Activated naive CD8-positive, alpha-beta T cell treated with anti-CD3 and anti-CD28 coated beads for 36 hours (primary cell): Measurements from ENCODE around the gene PTPRU. TPM values are rescaled to one million over a fixed set of nuclear protein-coding genes. Genes with fewer than 3 reads are reported as not detected.
"Not testable (repeated sequence)": the region's sequence is repeated elsewhere in the genome, so short reads cannot be mapped to it uniquely, and the experiment has no call there.

Experiments
- DNase-seq: peaks from one replicate; pipeline ENCODE4 v3.0.0; 2021
- H3K27ac Mint-ChIP-seq: one replicate; pipeline ENCODE4 v1.8.0; 2022; ENCODE audit warnings: mild to moderate bottlenecking, moderate library complexity, mixed read lengths
- H3K27me3 Mint-ChIP-seq: one replicate; pipeline ENCODE4 v1.8.0; 2022; ENCODE audit warnings: mild to moderate bottlenecking, mixed read lengths
- H3K36me3 Mint-ChIP-seq: one replicate; pipeline ENCODE4 v1.8.0; 2021; ENCODE audit warnings: mild to moderate bottlenecking, mixed read lengths
- H3K4me1 Mint-ChIP-seq: one replicate; pipeline ENCODE4 v1.8.0; 2021; ENCODE audit warnings: mixed read lengths
- H3K4me3 Mint-ChIP-seq: one replicate; pipeline ENCODE4 v1.8.0; 2022; ENCODE audit warnings: mild to moderate bottlenecking, moderate library complexity, mixed read lengths
- H3K9me3 Mint-ChIP-seq: one replicate; pipeline ENCODE4 v1.8.0; 2022; ENCODE audit warnings: mixed read lengths
- total RNA-seq, 2 experiments: library from RNA; stranded (reverse); gene quantifications; one replicate each; pipeline ENCODE4 v1.2.3, GENCODE V29; 2021

The PTPRU gene
- total RNA-seq, 2 experiments from 2014 or later: 0.52 to 0.74 TPM

DNA sequence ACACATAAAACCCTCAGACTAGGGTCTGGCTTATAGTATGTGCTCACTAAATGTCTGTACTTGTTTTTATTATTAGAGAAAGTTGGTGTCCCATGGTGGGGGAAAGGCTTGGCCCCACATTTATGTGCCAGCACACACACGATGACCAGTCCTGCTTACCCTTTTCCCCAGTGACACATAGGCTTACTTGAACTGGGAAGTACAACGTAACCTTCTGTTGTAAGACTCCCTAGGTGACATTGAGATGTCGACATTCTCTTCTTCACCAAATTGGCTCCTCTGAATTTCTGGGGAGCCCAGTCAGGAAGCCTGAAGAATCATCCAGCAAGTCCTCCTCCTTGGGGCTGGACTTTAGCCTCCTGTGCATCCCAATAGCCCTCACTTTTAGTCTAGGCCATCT, 3.9 kb upstream of the PTPRU start:
- peaks cover 26% of the 10 kb centered on the region for H3K4me1 Mint-ChIP-seq
- H3K36me3 Mint-ChIP-seq: no peaks in the 10 kb centered on the region
- H3K4me3 Mint-ChIP-seq: no peak overlapping the region
- H3K9me3 Mint-ChIP-seq: no peaks in the 10 kb centered on the region
- DNase-seq: no peak
- no peak overlapping the region for H3K27ac Mint-ChIP-seq
- peaks cover 19% of the 10 kb centered on the region for H3K27me3 Mint-ChIP-seq

- Mint-ChIP-seq H3K27me3 (peaks cover 27% of the 10 kb centered on the region), H3K27ac (no peak overlapping the region), H3K4me3 (no peak overlapping the region), H3K9me3 (no peaks in the 10 kb centered on the region), H3K4me1 (peaks cover 30% of the 10 kb centered on the region), H3K36me3 (no peaks in the 10 kb centered on the region)
- DNase-seq: no peak
Observed at GRCh38 chr1:29233693-29234092, 2.6 kb upstream of the PTPRU start.

- DNase-seq: no peak
Observed at GRCh38 chr1:29234471-29234870, 1.9 kb upstream of the PTPRU start.

GRCh38 chr1:29234881-29235280, 1.4 kb upstream of the PTPRU start:
- not testable (repeated sequence) for H3K9me3 Mint-ChIP-seq, DNase-seq, H3K36me3 Mint-ChIP-seq, H3K4me3 Mint-ChIP-seq, H3K27ac Mint-ChIP-seq
- Mint-ChIP-seq H3K4me1 (peaks cover 23% of the 10 kb centered on the region), H3K27me3 (peaks cover 39% of the 10 kb centered on the region)

More at GRCh38 chr1:29234471-29234870, 1.9 kb upstream of the PTPRU start:
- Mint-ChIP-seq H3K4me3 (no peak overlapping the region), H3K9me3 (no peaks in the 10 kb centered on the region), H3K4me1 (peaks cover 27% of the 10 kb centered on the region), H3K36me3 (no peaks in the 10 kb centered on the region), H3K27me3 (peaks cover 35% of the 10 kb centered on the region), H3K27ac (no peak overlapping the region)

DNA sequence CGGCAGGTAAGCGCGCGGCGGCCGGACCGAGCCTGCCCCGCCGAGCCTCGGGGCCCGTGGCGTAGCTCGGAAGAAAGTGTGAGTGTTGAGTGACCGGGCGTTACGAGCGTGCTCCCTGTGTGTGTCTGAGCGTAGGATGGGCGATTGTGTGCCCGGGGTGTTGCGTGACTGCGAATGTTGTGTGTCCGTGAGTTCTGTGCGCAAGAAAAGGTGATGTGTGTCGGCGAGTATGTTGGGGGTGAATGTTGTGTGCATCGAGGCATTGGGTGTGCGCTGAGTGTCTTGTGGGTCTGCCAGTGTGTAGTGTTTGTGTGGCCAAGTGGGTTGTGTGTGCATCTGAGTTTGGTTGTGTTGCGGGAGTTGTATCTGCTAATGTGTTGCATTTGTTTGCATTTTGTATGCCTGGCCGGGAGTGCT, 398 bp downstream of the PTPRU start:
- no peaks in the 10 kb centered on the region for H3K9me3 Mint-ChIP-seq
- H3K4me3 Mint-ChIP-seq: peak overlapping the region; percentile 67
- H3K27ac Mint-ChIP-seq: no peak overlapping the region
- DNase-seq: no peak
- H3K4me1 Mint-ChIP-seq: peaks cover 15% of the 10 kb centered on the region
- H3K27me3 Mint-ChIP-seq: peaks cover 55% of the 10 kb centered on the region
- no peaks in the 10 kb centered on the region for H3K36me3 Mint-ChIP-seq

- peaks cover 15% of the 10 kb centered on the region for H3K4me1 Mint-ChIP-seq
- H3K4me3 Mint-ChIP-seq: peak overlapping the region; percentile 67
- no peaks in the 10 kb centered on the region for H3K36me3 Mint-ChIP-seq
- no peaks in the 10 kb centered on the region for H3K9me3 Mint-ChIP-seq
- DNase-seq: peak; percentile 15
- H3K27me3 Mint-ChIP-seq: peaks cover 59% of the 10 kb centered on the region
- no peak overlapping the region for H3K27ac Mint-ChIP-seq
Observed at GRCh38 chr1:29237129-29237821, 953 bp downstream of the PTPRU start.

DNA sequence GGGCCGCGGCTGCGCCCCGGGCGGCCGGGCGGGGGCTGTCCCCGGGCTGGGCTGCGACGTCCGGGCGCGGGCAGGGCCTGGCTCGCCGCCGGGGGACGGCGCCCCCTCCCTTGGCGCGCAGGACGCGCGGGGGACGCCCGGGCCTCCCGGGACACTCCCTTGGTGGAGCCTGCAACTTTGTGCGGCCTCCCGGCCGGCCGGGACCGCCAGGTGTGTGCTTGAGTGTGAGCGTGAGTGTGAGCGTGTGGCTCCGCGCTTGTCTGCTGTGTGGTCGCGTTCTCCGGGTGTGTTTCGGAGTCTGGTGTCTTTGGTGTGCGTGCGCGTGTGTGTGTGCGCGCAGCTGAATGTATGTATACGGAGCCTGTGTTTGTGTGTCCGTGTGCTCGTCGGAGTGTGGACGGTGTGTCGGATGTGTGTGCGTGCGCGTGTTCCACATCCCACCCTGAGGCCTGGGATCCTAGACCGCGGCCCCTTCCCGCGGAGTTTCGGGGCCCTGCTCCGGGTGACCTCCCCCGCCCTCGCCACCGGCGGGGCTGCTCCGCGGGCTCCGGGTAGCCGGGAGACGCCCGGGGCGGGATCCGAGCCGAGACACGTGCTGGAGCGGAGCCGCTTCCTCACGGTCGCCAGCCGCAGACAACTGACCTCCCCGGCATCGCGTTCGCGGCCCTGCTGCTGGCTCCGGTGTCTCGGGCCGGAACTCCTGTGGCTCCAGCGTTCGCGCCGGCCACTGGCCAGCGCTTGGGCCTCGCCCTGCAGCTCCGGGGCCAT, 1.7 kb downstream of the PTPRU start:
- H3K4me1 Mint-ChIP-seq: peaks cover 15% of the 10 kb centered on the region
- peaks cover 59% of the 10 kb centered on the region for H3K27me3 Mint-ChIP-seq
- no peak overlapping the region for H3K27ac Mint-ChIP-seq
- peak overlapping the region; percentile 67 for H3K4me3 Mint-ChIP-seq
- H3K36me3 Mint-ChIP-seq: no peaks in the 10 kb centered on the region
- no peak for DNase-seq
- H3K9me3 Mint-ChIP-seq: no peaks in the 10 kb centered on the region

GRCh38 chr1:29238620-29239002, 2.3 kb downstream of the PTPRU start:
- Mint-ChIP-seq H3K4me3 (peak overlapping the region; percentile 56), H3K9me3 (no peaks in the 10 kb centered on the region), H3K4me1 (peaks cover 15% of the 10 kb centered on the region), H3K27ac (no peak overlapping the region), H3K27me3 (peaks cover 59% of the 10 kb centered on the region), H3K36me3 (no peaks in the 10 kb centered on the region)
- DNase-seq: no peak

GRCh38 chr1:29239142-29239541, 2.8 kb downstream of the PTPRU start:
- H3K4me3 Mint-ChIP-seq: no peak overlapping the region
- no peak for DNase-seq
- no peaks in the 10 kb centered on the region for H3K36me3 Mint-ChIP-seq
- peaks cover 59% of the 10 kb centered on the region for H3K27me3 Mint-ChIP-seq
- H3K4me1 Mint-ChIP-seq: peaks cover 15% of the 10 kb centered on the region
- no peak overlapping the region for H3K27ac Mint-ChIP-seq
- no peaks in the 10 kb centered on the region for H3K9me3 Mint-ChIP-seq

DNA sequence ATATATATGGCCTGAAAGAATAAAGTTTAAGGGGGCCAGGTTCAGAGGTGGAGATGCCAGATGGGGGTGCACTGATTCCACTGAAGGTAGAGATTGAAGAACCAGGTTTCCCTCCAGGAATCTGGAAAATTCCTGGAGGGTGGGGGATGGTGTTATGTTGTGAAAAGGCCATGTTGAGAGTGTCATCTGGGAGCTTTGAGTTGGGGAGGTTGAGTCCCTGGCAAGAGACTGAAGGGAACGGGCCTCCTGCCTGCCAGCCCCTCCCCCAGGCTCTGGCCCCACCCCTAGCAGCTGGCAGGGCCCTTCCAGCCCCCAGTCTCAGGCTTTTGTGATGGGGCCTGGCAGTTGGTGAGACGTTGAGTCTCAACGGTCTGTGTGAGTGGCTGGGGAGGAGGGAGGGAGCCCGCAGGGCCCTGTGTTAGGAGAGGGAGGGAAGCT, 4.1 kb downstream of the PTPRU start:
- peaks cover 15% of the 10 kb centered on the region for H3K4me1 Mint-ChIP-seq
- no peak overlapping the region for H3K27ac Mint-ChIP-seq
- no peaks in the 10 kb centered on the region for H3K36me3 Mint-ChIP-seq
- H3K27me3 Mint-ChIP-seq: peaks cover 56% of the 10 kb centered on the region
- H3K9me3 Mint-ChIP-seq: no peaks in the 10 kb centered on the region
- H3K4me3 Mint-ChIP-seq: no peak overlapping the region
- no peak for DNase-seq

DNA sequence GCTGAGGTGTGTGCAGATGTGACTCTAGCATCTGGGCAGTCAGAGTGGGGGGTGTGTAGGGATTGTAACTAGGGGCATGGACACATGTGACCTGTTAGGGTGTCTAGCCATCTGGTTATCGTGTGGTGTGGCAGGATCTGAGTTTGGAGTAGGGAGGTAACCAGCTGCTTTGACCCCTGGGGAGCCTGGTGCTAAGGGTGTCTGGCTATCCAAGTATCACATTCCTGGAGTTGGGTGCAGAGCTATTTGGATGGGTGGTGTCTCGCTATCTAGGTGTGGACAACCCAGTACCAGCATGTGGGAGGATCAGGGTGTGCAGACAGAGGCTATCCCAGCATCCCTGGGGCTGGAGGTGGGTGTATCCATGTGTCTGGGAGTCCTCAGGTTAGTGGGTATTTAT, 4.7 kb downstream of the PTPRU start:
- no peak for DNase-seq
- Mint-ChIP-seq H3K36me3 (no peaks in the 10 kb centered on the region), H3K27ac (no peak overlapping the region), H3K9me3 (no peaks in the 10 kb centered on the region), H3K4me1 (peaks cover 12% of the 10 kb centered on the region), H3K4me3 (no peak overlapping the region), H3K27me3 (peaks cover 50% of the 10 kb centered on the region)

GRCh38 chr1:29243023-29243870, 6.9 kb downstream of the PTPRU start:
- no peak overlapping the region for H3K4me3 Mint-ChIP-seq
- H3K9me3 Mint-ChIP-seq: no peaks in the 10 kb centered on the region
- no peak for DNase-seq
- peaks cover 41% of the 10 kb centered on the region for H3K27me3 Mint-ChIP-seq
- peaks cover 3% of the 10 kb centered on the region for H3K4me1 Mint-ChIP-seq
- no peak overlapping the region for H3K27ac Mint-ChIP-seq
- H3K36me3 Mint-ChIP-seq: no peaks in the 10 kb centered on the region

GRCh38 chr1:29243871-29244200, 7.5 kb downstream of the PTPRU start:
- peaks cover 36% of the 10 kb centered on the region for H3K27me3 Mint-ChIP-seq
- no peaks in the 10 kb centered on the region for H3K4me1 Mint-ChIP-seq
- no peaks in the 10 kb centered on the region for H3K36me3 Mint-ChIP-seq
- H3K4me3 Mint-ChIP-seq: no peak overlapping the region
- DNase-seq: no peak
- no peak overlapping the region for H3K27ac Mint-ChIP-seq
- no peaks in the 10 kb centered on the region for H3K9me3 Mint-ChIP-seq

DNA sequence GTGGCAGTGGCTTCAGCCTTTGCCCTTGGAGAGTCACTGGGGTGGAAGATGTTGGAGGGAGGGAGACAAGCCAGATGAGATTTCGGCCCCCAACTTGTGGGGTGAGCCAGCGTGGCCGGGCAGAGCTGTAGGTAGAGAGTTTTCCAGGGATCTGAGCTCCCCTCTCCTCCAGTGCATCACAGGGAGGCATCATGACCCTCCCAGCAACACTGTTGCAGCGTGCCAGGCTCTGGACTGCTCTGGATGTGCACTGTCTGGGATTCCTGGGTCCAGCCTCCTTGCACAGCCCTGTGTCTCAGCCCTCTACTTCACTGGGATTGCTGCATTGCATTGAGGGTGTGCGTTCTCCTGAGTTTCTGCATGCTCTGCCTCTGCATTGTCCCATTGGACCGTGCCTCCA, 8.9 kb downstream of the PTPRU start:
- Mint-ChIP-seq H3K36me3 (no peaks in the 10 kb centered on the region), H3K9me3 (no peaks in the 10 kb centered on the region), H3K27me3 (peaks cover 21% of the 10 kb centered on the region), H3K27ac (no peak overlapping the region), H3K4me1 (no peaks in the 10 kb centered on the region), H3K4me3 (no peak overlapping the region)
- DNase-seq: no peak

- DNase-seq: no peak
- no peaks in the 10 kb centered on the region for H3K9me3 Mint-ChIP-seq
- no peaks in the 10 kb centered on the region for H3K4me1 Mint-ChIP-seq
- peaks cover 18% of the 10 kb centered on the region for H3K27me3 Mint-ChIP-seq
- H3K4me3 Mint-ChIP-seq: no peak overlapping the region
- H3K36me3 Mint-ChIP-seq: no peaks in the 10 kb centered on the region
- no peak overlapping the region for H3K27ac Mint-ChIP-seq
Observed at GRCh38 chr1:29245876-29246275, 9.6 kb downstream of the PTPRU start.
